HCT116 (cell line): Measurements from ENCODE around the gene CYTL1. TPM values are rescaled to one million over a fixed set of nuclear protein-coding genes. Genes with fewer than 3 reads are reported as not detected.

Experiments used
- ATAC-seq: fragments of 200-7000 bp; cut with Tn5 transposase; 2 replicates; pipeline ENCODE4 v1.9.1; 2020; ENCODE audit warnings: mild to moderate bottlenecking, moderate library complexity
- BruUV-seq: library from RNA; stranded (reverse); fragments of 400-500 nt; replicated peaks from 2 replicates; lab custom pipeline; 2021; lab: Mats Ljungman, UMichigan
- CTCF ChIA-PET: fragments of 300-600 bp; sonication (Branson Sonifier 250); formaldehyde crosslinking; loops from one replicate; lab custom pipeline; 2021; ENCODE audit warnings: antibody characterized with exemption; lab: Charles Lee
- POLR2A ChIA-PET: fragments of 300-600, 350-600 bp; sonication (Branson Sonifier 250); formaldehyde crosslinking; loops from one replicate; lab custom pipeline; 2021; ENCODE audit warnings: antibody characterized with exemption; lab: Charles Lee
- RAD21 ChIA-PET, 2 experiments: fragments of 300-600 bp; sonication (Branson Sonifier 250); formaldehyde crosslinking; loops; one replicate each; lab custom pipeline; 2023; ENCODE audit warnings: low total read pairs in 2 of 2; ENCODE audit not compliant: uncharacterized antibody in 2 of 2, unreplicated experiment in 2 of 2, low non-redundant PET in 1 of 2; lab: Charles Lee
- DNase-seq: peaks from one replicate; pipeline ENCODE4 v3.0.0-alpha.2; 2010; ENCODE audit warnings: low read depth, low spot score
- H2AFZ ChIP-seq: fragments of 200-600 bp; shearing (Covaris generic), sonication (generic); 2 replicates; pipeline ENCODE4 v1.6.1; 2017; ENCODE audit warnings: low read depth, mixed run types, mixed read lengths, antibody characterized with exemption, low read length; ENCODE audit not compliant: poor library complexity, severe bottlenecking
- H3K27ac ChIP-seq: 2 replicates; pipeline ENCODE4 v1.5.1; 2012; ENCODE audit warnings: low read depth, low read length
- H3K27me3 ChIP-seq: fragments of 200-600 bp; sonication (generic); 2 replicates; pipeline ENCODE4 v1.6.1; 2016; ENCODE audit warnings: mixed run types, low read length, mixed read lengths; ENCODE audit not compliant: insufficient read depth
- H3K36me3 ChIP-seq, 2 experiments: fragments of 200-500 bp in 1 of 2; fragments of 200-600 bp in 1 of 2; sonication (Bioruptor generic) in 1 of 2; sonication (generic) in 1 of 2; 2 replicates each; pipeline versions ENCODE4 v1.5.1 to v1.6.1; 2014 to 2016; ENCODE audit warnings: low read length in 2 of 2, inconsistent platforms in 1 of 2, mixed read lengths in 1 of 2, mixed run types in 1 of 2; ENCODE audit not compliant: insufficient read depth in 2 of 2, control insufficient read depth in 1 of 2
- H3K4me1 ChIP-seq, 2 experiments: fragments of 200-600 bp in 1 of 2; sonication (generic) in 1 of 2; 2 replicates each; pipeline versions ENCODE4 v1.5.1 to v1.6.1; 2012 to 2017; ENCODE audit warnings: low read length in 2 of 2, inconsistent platforms in 1 of 2, mild to moderate bottlenecking in 1 of 2, mixed read lengths in 1 of 2, mixed run types in 1 of 2, moderate library complexity in 1 of 2; ENCODE audit not compliant: insufficient read depth in 2 of 2, control insufficient read depth in 1 of 2
- H3K4me2 ChIP-seq: fragments of 200-600 bp; sonication (generic); 2 replicates; pipeline ENCODE4 v1.6.1; 2017; ENCODE audit warnings: mixed run types, low read length, mixed read lengths
- H3K4me3 ChIP-seq, 2 experiments: fragments of 200-600 bp in 1 of 2; sonication (generic) in 1 of 2; replicated peaks in 1 of 2; 2 replicates each; pipeline ENCODE4 v1.5.1; 2011 to 2016; ENCODE audit warnings: low read length in 2 of 2, control low read depth in 1 of 2, low read depth in 1 of 2, mild to moderate bottlenecking in 1 of 2, mixed read lengths in 1 of 2, mixed run types in 1 of 2
- H3K79me2 ChIP-seq: fragments of 200-600 bp; sonication (generic); 2 replicates; pipeline ENCODE4 v1.6.1; 2017; ENCODE audit warnings: mild to moderate bottlenecking, mixed run types, low read length, moderate library complexity, mixed read lengths; ENCODE audit not compliant: insufficient read depth
- H3K9ac ChIP-seq: fragments of 200-600 bp; sonication (generic); 2 replicates; pipeline ENCODE4 v1.6.1; 2016; ENCODE audit warnings: low read length, mixed read lengths
- H3K9me2 ChIP-seq: fragments of 200-600 bp; sonication (generic), shearing (Covaris generic); 2 replicates; pipeline ENCODE4 v1.6.1; 2017; ENCODE audit warnings: mixed run types, mild to moderate bottlenecking, moderate library complexity; ENCODE audit not compliant: insufficient read depth
- H3K9me3 ChIP-seq, 2 experiments: fragments of 200-500 bp in 1 of 2; fragments of 200-600 bp in 1 of 2; sonication (Bioruptor generic) in 1 of 2; sonication (generic) in 1 of 2; 2 replicates each; pipeline ENCODE4 v1.6.1; 2014 to 2017; ENCODE audit warnings: low read length in 2 of 2, mixed read lengths in 2 of 2, inconsistent platforms in 1 of 2, low read depth in 1 of 2, mild to moderate bottlenecking in 1 of 2, mixed run types in 1 of 2, moderate library complexity in 1 of 2; ENCODE audit not compliant: control insufficient read depth in 1 of 2, insufficient read depth in 1 of 2
- H4K20me1 ChIP-seq: fragments of 200-600 bp; sonication (generic), shearing (Covaris generic); 2 replicates; pipeline ENCODE4 v1.6.1; 2017; ENCODE audit warnings: mixed run types, mild to moderate bottlenecking, moderate library complexity; ENCODE audit not compliant: insufficient read depth
- POLR2AphosphoS5 ChIP-seq: IDR thresholded peaks from 2 replicates; pipeline ENCODE4 v1.6.1; 2011; ENCODE audit warnings: mild to moderate bottlenecking, low read depth, low read length, moderate library complexity
- intact Hi-C: fragments of 100-400 bp; cut with micrococcal nuclease; formaldehyde crosslinking; loops from 2 replicates; pipeline ENCODE4 v1.10.0; 2022
- total RNA-seq: library from RNA; stranded (reverse); gene quantifications from one replicate; pipeline ENCODE4 v1.2.1, GENCODE V29; 2021; ENCODE audit not compliant: unreplicated experiment
- TF ChIP-seq, protein P1 (sequence below), 3 experiments: fragments of 200-600 bp in 1 of 3; sonication (generic) in 1 of 3; IDR thresholded peaks in 2 of 3; conservative IDR thresholded peaks in 1 of 3; 2 replicates each; pipeline ENCODE4 v1.5.1; 2012 to 2017; ENCODE audit warnings: low read depth in 2 of 3, low read length in 2 of 3, antibody characterized with exemption in 1 of 3, borderline replicate concordance in 1 of 3, control low read depth in 1 of 3, mild to moderate bottlenecking in 1 of 3, mixed read lengths in 1 of 3, mixed run types in 1 of 3, moderate library complexity in 1 of 3; ENCODE audit not compliant: insufficient read depth in 1 of 3

Gene CYTL1
- total RNA-seq, 1 experiment from 2014 or later: not detected

- DNase-seq: no peak
- H3K27me3 ChIP-seq: peaks cover 44% of the 10 kb centered on the region
- BruUV-seq: no TSS peak
Observed at GRCh38 chr4:5018096-5018495, 1.2 kb downstream of the CYTL1 start.

GRCh38 chr4:5014007-5014682 lies 5.1 kb downstream of the CYTL1 start:
- intact Hi-C loops: no loop called here
- ChIA-PET CTCF (no interaction called here), RAD21 (no interaction called here), POLR2A (no interaction called here)
- Histone ChIP-seq H3K4me2 (no peak overlapping the region), H3K27ac (no peak overlapping the region), H3K36me3 (no peaks in the 10 kb centered on the region), H3K79me2 (no peaks in the 10 kb centered on the region), H3K9ac (no peak overlapping the region), H2AFZ (no peak overlapping the region), H3K9me2 (no peaks in the 10 kb centered on the region), H3K9me3 (no peaks in the 10 kb centered on the region), H3K4me1 (no peaks in the 10 kb centered on the region), H3K4me3 (no peak overlapping the region), H4K20me1 (no peaks in the 10 kb centered on the region), H3K27me3 (peaks cover 73% of the 10 kb centered on the region)
- BruUV-seq: no TSS peak
- ATAC-seq: no peak
- no peak for DNase-seq
- TF ChIP-seq, protein P1, sequence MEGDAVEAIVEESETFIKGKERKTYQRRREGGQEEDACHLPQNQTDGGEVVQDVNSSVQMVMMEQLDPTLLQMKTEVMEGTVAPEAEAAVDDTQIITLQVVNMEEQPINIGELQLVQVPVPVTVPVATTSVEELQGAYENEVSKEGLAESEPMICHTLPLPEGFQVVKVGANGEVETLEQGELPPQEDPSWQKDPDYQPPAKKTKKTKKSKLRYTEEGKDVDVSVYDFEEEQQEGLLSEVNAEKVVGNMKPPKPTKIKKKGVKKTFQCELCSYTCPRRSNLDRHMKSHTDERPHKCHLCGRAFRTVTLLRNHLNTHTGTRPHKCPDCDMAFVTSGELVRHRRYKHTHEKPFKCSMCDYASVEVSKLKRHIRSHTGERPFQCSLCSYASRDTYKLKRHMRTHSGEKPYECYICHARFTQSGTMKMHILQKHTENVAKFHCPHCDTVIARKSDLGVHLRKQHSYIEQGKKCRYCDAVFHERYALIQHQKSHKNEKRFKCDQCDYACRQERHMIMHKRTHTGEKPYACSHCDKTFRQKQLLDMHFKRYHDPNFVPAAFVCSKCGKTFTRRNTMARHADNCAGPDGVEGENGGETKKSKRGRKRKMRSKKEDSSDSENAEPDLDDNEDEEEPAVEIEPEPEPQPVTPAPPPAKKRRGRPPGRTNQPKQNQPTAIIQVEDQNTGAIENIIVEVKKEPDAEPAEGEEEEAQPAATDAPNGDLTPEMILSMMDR (IDR thresholded peaks at IDR 0.05 in 2 of 3, conservative IDR thresholded peaks at IDR 0.05 in 1 of 3; ENCODE audit: borderline replicate concordance in 1 of 3, insufficient read depth in 1 of 3, low read depth in 2 of 3, low read length in 2 of 3): no peak

More at GRCh38 chr4:5018096-5018495, 1.2 kb downstream of the CYTL1 start:
- no peak overlapping the region for H3K4me2 ChIP-seq
- ATAC-seq: peak; percentile 70
- intact Hi-C loops: no loop called here
- ChIA-PET RAD21 (no interaction called here), POLR2A (no interaction called here), CTCF (interaction anchor here (0.7 kb wide), 1 partner anchor 32 kb away, joined by 3 read pairs; no protein-coding TSS in a partner anchor)
- no peak overlapping the region for H3K9ac ChIP-seq
- no peak overlapping the region for H3K27ac ChIP-seq
- H3K79me2 ChIP-seq: no peaks in the 10 kb centered on the region
- no peaks in the 10 kb centered on the region for H4K20me1 ChIP-seq
- no peak overlapping the region for H3K4me3 ChIP-seq
- H3K36me3 ChIP-seq: no peaks in the 10 kb centered on the region
- no peaks in the 10 kb centered on the region for H3K4me1 ChIP-seq
- TF ChIP-seq, protein P1 (IDR thresholded peaks at IDR 0.05 in 2 of 3, conservative IDR thresholded peaks at IDR 0.05 in 1 of 3; ENCODE audit: borderline replicate concordance in 1 of 3, insufficient read depth in 1 of 3, low read depth in 2 of 3, low read length in 2 of 3): peak in 2 of 3 experiments; percentile 20 to 27; a peak in 2 of 6 replicates
- TF ChIP-seq POLR2AphosphoS5: no peak
- no peaks in the 10 kb centered on the region for H3K9me3 ChIP-seq
- no peaks in the 10 kb centered on the region for H3K9me2 ChIP-seq
- H2AFZ ChIP-seq: no peak overlapping the region
